ENCODE data around the gene EPN2.

EPN2 gene

GRCh38 chr17:19294443-19294842, 57.3 kb downstream of the EPN2 start:
- no peak overlapping the region for H4K8ac ChIP-seq (ENCODE audit: low read length)
- no peak overlapping the region for H3K4me3 ChIP-seq (ENCODE audit: insufficient read depth in 1 of 2, low read depth in 1 of 2, low read length in 2 of 2)
- H2BK12ac ChIP-seq (ENCODE audit: low read length in 2 of 2) = no peak overlapping the region
- H3K27me3 ChIP-seq (ENCODE audit: control insufficient read depth in 1 of 2, insufficient read depth in 1 of 2, low read length in 2 of 2) = no peaks in the 10 kb centered on the region
- peaks cover 29% of the 10 kb centered on the region for H3K79me1 ChIP-seq (replicated peaks; ENCODE audit: low read length, poor library complexity, severe bottlenecking)
- H3K4ac ChIP-seq (ENCODE audit: low read depth in 1 of 2, low read length in 2 of 2) = no peak overlapping the region
- DNase-seq = no peak
- H4K91ac ChIP-seq (ENCODE audit: low read length) = no peak overlapping the region
- peaks cover 2 to 8% of the 10 kb centered on the region in 2 experiments for H3K36me3 ChIP-seq (ENCODE audit: control insufficient read depth in 1 of 2, insufficient read depth in 2 of 2, low read depth in 1 of 2, low read length in 2 of 2)
- peaks cover 17% of the 10 kb centered on the region for H3K4me1 ChIP-seq (ENCODE audit: control insufficient read depth, insufficient read depth, low read depth, low read length)
- H3K18ac ChIP-seq (ENCODE audit: low read depth in 1 of 2, low read length in 2 of 2) = no peak overlapping the region
- no peak overlapping the region for H2AK5ac ChIP-seq (ENCODE audit: low read length, severe bottlenecking)
- no peak overlapping the region for H3K14ac ChIP-seq (ENCODE audit: low read length in 2 of 2)
- 93% methylated on average over 1 of the region's 3 CpGs for WGBS
- no peak overlapping the region for H3K23ac ChIP-seq (ENCODE audit: low read length in 2 of 2)
- no peaks in the 10 kb centered on the region for H3K9me3 ChIP-seq (ENCODE audit: control insufficient read depth, low read length)
- no peak overlapping the region for H3K4me2 ChIP-seq (ENCODE audit: low read length, poor library complexity, severe bottlenecking)
- no peak overlapping the region for H2BK120ac ChIP-seq (ENCODE audit: low read depth, low read length)
- no peak overlapping the region for H2BK15ac ChIP-seq (ENCODE audit: low read depth, poor library complexity, severe bottlenecking)
- no peak overlapping the region for H2BK5ac ChIP-seq (ENCODE audit: low read depth, low read length, poor library complexity, severe bottlenecking)
- no peak overlapping the region for H2AFZ ChIP-seq (ENCODE audit: low read depth, low read length)
- no peak overlapping the region for H3K27ac ChIP-seq (ENCODE audit: low read length, poor library complexity, severe bottlenecking)
- no peak overlapping the region for H3K9ac ChIP-seq (ENCODE audit: low read length)

GRCh38 chr17:19295473-19296135, 58.4 kb downstream of the EPN2 start:
- DNase-seq = no peak
- Histone ChIP-seq H3K18ac (ENCODE audit: low read depth in 1 of 2, low read length in 2 of 2) (no peak overlapping the region), H3K4me3 (ENCODE audit: insufficient read depth in 1 of 2, low read depth in 1 of 2, low read length in 2 of 2) (no peak overlapping the region), H3K27ac (ENCODE audit: low read length, poor library complexity, severe bottlenecking) (no peak overlapping the region), H2BK15ac (ENCODE audit: low read depth, poor library complexity, severe bottlenecking) (no peak overlapping the region), H2BK5ac (ENCODE audit: low read depth, low read length, poor library complexity, severe bottlenecking) (no peak overlapping the region), H2BK120ac (ENCODE audit: low read depth, low read length) (no peak overlapping the region), H3K9me3 (ENCODE audit: control insufficient read depth, low read length) (no peaks in the 10 kb centered on the region), H3K4ac (ENCODE audit: low read depth in 1 of 2, low read length in 2 of 2) (no peak overlapping the region), H3K23ac (ENCODE audit: low read length in 2 of 2) (no peak overlapping the region), H4K8ac (ENCODE audit: low read length) (no peak overlapping the region), H3K79me1 (replicated peaks; ENCODE audit: low read length, poor library complexity, severe bottlenecking) (peaks cover 27% of the 10 kb centered on the region), H2AFZ (ENCODE audit: low read depth, low read length) (no peak overlapping the region), H3K9ac (ENCODE audit: low read length) (no peak overlapping the region), H3K4me1 (ENCODE audit: control insufficient read depth, insufficient read depth, low read depth, low read length) (peaks cover 10% of the 10 kb centered on the region), H3K4me2 (ENCODE audit: low read length, poor library complexity, severe bottlenecking) (no peak overlapping the region), H4K91ac (ENCODE audit: low read length) (no peak overlapping the region), H2AK5ac (ENCODE audit: low read length, severe bottlenecking) (no peak overlapping the region), H3K14ac (ENCODE audit: low read length in 2 of 2) (no peak overlapping the region), H3K36me3 (ENCODE audit: control insufficient read depth in 1 of 2, insufficient read depth in 2 of 2, low read depth in 1 of 2, low read length in 2 of 2) (peaks cover 7 to 8% of the 10 kb centered on the region in 2 experiments), H3K27me3 (ENCODE audit: control insufficient read depth in 1 of 2, insufficient read depth in 1 of 2, low read length in 2 of 2) (no peaks in the 10 kb centered on the region), H2BK12ac (ENCODE audit: low read length in 2 of 2) (no peak overlapping the region)
- WGBS = 87% methylated on average over 6 of the region's 8 CpGs

- H3K9me3 ChIP-seq (ENCODE audit: control insufficient read depth, low read length) = no peaks in the 10 kb centered on the region
- no peak overlapping the region for H2BK120ac ChIP-seq (ENCODE audit: low read depth, low read length)
- H3K14ac ChIP-seq (ENCODE audit: low read length in 2 of 2) = peak overlapping the region in 1 of 2 experiments; percentile 9
- no peak overlapping the region for H2BK5ac ChIP-seq (ENCODE audit: low read depth, low read length, poor library complexity, severe bottlenecking)
- peaks cover 34% of the 10 kb centered on the region for H3K79me1 ChIP-seq (replicated peaks; ENCODE audit: low read length, poor library complexity, severe bottlenecking)
- no peak overlapping the region for H2AK5ac ChIP-seq (ENCODE audit: low read length, severe bottlenecking)
- no peak overlapping the region for H3K23ac ChIP-seq (ENCODE audit: low read length in 2 of 2)
- H2BK15ac ChIP-seq (ENCODE audit: low read depth, poor library complexity, severe bottlenecking) = no peak overlapping the region
- H4K91ac ChIP-seq (ENCODE audit: low read length) = no peak overlapping the region
- H3K9ac ChIP-seq (ENCODE audit: low read length) = no peak overlapping the region
- H3K18ac ChIP-seq (ENCODE audit: low read depth in 1 of 2, low read length in 2 of 2) = peak overlapping the region in 1 of 2 experiments; percentile 31
- H2AFZ ChIP-seq (ENCODE audit: low read depth, low read length) = no peak overlapping the region
- peak overlapping the region; percentile 32 for H4K8ac ChIP-seq (ENCODE audit: low read length)
- H3K4me3 ChIP-seq (ENCODE audit: insufficient read depth in 1 of 2, low read depth in 1 of 2, low read length in 2 of 2) = no peak overlapping the region
- no peak overlapping the region for H3K27ac ChIP-seq (ENCODE audit: low read length, poor library complexity, severe bottlenecking)
- H3K4me2 ChIP-seq (ENCODE audit: low read length, poor library complexity, severe bottlenecking) = no peak overlapping the region
- H3K27me3 ChIP-seq (ENCODE audit: control insufficient read depth in 1 of 2, insufficient read depth in 1 of 2, low read length in 2 of 2) = no peaks in the 10 kb centered on the region
- H2BK12ac ChIP-seq (ENCODE audit: low read length in 2 of 2) = peak overlapping the region in 1 of 2 experiments; percentile 11
- peaks cover 6% of the 10 kb centered on the region for H3K4me1 ChIP-seq (ENCODE audit: control insufficient read depth, insufficient read depth, low read depth, low read length)
- 79% methylated on average over 11 of the region's 11 CpGs for WGBS
- H3K4ac ChIP-seq (ENCODE audit: low read depth in 1 of 2, low read length in 2 of 2) = no peak overlapping the region
- peaks cover 12 to 17% of the 10 kb centered on the region in 2 experiments for H3K36me3 ChIP-seq (ENCODE audit: control insufficient read depth in 1 of 2, insufficient read depth in 2 of 2, low read depth in 1 of 2, low read length in 2 of 2)
- peak; percentile 59 for DNase-seq
Measured at GRCh38 chr17:19296786-19297778, 59.9 kb downstream of the EPN2 start.

- Histone ChIP-seq H3K23ac (ENCODE audit: low read length in 2 of 2) (no peak overlapping the region), H2AK5ac (ENCODE audit: low read length, severe bottlenecking) (no peak overlapping the region), H3K9ac (ENCODE audit: low read length) (peak overlapping the region; percentile 17), H3K4me1 (ENCODE audit: control insufficient read depth, insufficient read depth, low read depth, low read length) (peaks cover 11% of the 10 kb centered on the region), H2BK5ac (ENCODE audit: low read depth, low read length, poor library complexity, severe bottlenecking) (no peak overlapping the region), H2BK15ac (ENCODE audit: low read depth, poor library complexity, severe bottlenecking) (no peak overlapping the region), H3K4me3 (ENCODE audit: insufficient read depth in 1 of 2, low read depth in 1 of 2, low read length in 2 of 2) (no peak overlapping the region), H2BK120ac (ENCODE audit: low read depth, low read length) (no peak overlapping the region), H4K8ac (ENCODE audit: low read length) (no peak overlapping the region), H3K18ac (ENCODE audit: low read depth in 1 of 2, low read length in 2 of 2) (no peak overlapping the region), H3K4me2 (ENCODE audit: low read length, poor library complexity, severe bottlenecking) (no peak overlapping the region), H3K36me3 (ENCODE audit: control insufficient read depth in 1 of 2, insufficient read depth in 2 of 2, low read depth in 1 of 2, low read length in 2 of 2) (peaks cover 15 to 20% of the 10 kb centered on the region in 2 experiments), H2AFZ (ENCODE audit: low read depth, low read length) (no peak overlapping the region), H3K4ac (ENCODE audit: low read depth in 1 of 2, low read length in 2 of 2) (no peak overlapping the region), H4K91ac (ENCODE audit: low read length) (no peak overlapping the region), H3K9me3 (ENCODE audit: control insufficient read depth, low read length) (no peaks in the 10 kb centered on the region), H3K79me1 (replicated peaks; ENCODE audit: low read length, poor library complexity, severe bottlenecking) (peaks cover 36% of the 10 kb centered on the region), H3K27ac (ENCODE audit: low read length, poor library complexity, severe bottlenecking) (no peak overlapping the region), H2BK12ac (ENCODE audit: low read length in 2 of 2) (no peak overlapping the region), H3K27me3 (ENCODE audit: control insufficient read depth in 1 of 2, insufficient read depth in 1 of 2, low read length in 2 of 2) (no peaks in the 10 kb centered on the region), H3K14ac (ENCODE audit: low read length in 2 of 2) (no peak overlapping the region)
- 52% methylated on average over 3 of the region's 6 CpGs for WGBS
- peak; percentile 47 for DNase-seq
Measured at GRCh38 chr17:19298569-19299213, 61.5 kb downstream of the EPN2 start.

Data from mesenchymal stem cell (in vitro differentiated cells and primary cell).